Measurements from ENCODE around the gene DDX42.

Gene DDX42

DNA sequence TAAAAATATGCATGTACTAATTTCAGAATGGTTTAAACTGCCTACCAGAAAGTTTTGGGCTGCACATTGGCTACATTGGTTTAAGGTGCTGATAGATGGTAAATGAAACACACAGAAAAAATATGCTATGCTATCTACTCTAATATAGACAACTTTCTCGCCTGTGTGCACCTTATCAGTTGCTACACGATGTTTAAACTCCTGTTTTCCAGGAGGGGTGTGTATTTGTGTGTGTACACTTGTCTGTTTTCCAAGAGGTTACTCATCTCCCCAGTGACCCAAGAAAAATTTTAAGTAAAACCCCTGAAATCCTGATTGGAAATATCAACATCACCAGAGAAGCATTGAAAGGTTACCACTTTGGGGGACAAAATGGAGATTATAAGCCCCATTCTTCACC lies 31.6 kb downstream of the DDX42 start:
- DNase-seq (ENCODE audit: low read depth), result no peak
- TF ChIP-seq, protein P1, sequence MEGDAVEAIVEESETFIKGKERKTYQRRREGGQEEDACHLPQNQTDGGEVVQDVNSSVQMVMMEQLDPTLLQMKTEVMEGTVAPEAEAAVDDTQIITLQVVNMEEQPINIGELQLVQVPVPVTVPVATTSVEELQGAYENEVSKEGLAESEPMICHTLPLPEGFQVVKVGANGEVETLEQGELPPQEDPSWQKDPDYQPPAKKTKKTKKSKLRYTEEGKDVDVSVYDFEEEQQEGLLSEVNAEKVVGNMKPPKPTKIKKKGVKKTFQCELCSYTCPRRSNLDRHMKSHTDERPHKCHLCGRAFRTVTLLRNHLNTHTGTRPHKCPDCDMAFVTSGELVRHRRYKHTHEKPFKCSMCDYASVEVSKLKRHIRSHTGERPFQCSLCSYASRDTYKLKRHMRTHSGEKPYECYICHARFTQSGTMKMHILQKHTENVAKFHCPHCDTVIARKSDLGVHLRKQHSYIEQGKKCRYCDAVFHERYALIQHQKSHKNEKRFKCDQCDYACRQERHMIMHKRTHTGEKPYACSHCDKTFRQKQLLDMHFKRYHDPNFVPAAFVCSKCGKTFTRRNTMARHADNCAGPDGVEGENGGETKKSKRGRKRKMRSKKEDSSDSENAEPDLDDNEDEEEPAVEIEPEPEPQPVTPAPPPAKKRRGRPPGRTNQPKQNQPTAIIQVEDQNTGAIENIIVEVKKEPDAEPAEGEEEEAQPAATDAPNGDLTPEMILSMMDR (IDR thresholded peaks at IDR 0.05; ENCODE audit: control insufficient read depth, extremely low read depth, insufficient read depth), result no peak
- no peak overlapping the region for H3K4me3 ChIP-seq (ENCODE audit: low read depth, low read length)

DNA sequence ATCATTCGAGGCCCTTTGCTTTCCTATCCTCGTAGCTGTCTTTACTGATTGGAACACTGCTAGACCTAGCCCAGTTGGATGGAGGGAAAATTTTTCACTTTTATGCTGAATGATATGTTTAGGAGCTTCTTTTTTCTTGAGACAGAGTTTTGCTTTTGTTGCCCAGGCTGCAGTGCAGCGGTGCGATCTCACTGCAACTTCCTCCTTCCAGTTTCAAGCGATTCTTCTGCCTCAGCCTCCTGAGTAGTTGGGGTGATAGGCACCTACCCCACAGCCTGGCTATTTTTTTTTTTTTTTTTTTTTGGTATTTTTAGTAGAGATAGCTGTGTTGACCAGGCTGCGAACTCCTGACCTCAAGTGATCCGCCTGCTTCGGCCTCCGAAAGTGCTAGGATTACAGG lies 36.0 kb downstream of the DDX42 start:
- TF ChIP-seq, protein P1 (IDR thresholded peaks at IDR 0.05; ENCODE audit: control insufficient read depth, extremely low read depth, insufficient read depth), result no peak
- no peak overlapping the region for H3K4me3 ChIP-seq (ENCODE audit: low read depth, low read length)
- DNase-seq (ENCODE audit: low read depth), result no peak

DNA sequence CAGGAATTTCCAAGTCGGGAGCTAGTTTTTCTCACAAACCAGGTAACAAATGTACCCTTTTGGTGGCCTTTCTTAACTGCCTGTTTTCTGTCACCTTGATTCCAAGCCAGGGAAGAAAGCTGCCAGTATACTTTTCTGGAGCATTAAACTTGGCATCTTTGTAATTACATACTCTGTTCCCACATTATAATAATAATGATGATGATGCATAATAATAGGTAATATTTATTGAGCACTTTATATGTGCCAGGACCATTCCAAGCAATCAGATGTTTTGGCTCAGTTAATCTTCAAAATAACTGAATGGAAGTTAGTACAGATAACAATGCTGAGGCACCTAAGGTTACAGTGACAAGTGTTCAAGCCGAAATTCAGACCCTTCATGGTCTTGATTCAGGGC lies 42.2 kb downstream of the DDX42 start:
- no peak overlapping the region for H3K4me3 ChIP-seq (ENCODE audit: low read depth, low read length)
- DNase-seq (ENCODE audit: low read depth), result no peak
- TF ChIP-seq, protein P1 (IDR thresholded peaks at IDR 0.05; ENCODE audit: control insufficient read depth, extremely low read depth, insufficient read depth), result no peak

DNA sequence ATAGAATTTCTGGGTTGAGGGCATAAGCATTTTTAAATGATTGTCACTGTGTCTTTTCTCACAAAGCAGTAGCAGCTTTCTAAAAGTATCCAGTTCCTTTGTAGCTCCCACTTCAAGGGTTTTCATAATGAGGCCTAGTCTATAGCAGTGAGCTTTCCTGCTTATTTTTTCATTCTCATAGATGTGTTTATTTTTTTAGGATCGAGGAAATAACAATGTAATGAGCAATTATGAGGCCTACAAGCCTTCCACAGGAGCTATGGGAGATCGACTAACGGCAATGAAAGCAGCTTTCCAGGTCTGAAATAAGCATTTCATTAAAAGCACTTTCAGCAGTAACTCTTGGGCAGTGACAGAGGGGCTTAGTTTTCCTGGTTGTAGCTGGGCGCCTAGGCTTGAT lies 42.7 kb downstream of the DDX42 start:
- no peak overlapping the region for H3K4me3 ChIP-seq (ENCODE audit: low read depth, low read length)
- DNase-seq (ENCODE audit: low read depth), result no peak
- TF ChIP-seq, protein P1 (IDR thresholded peaks at IDR 0.05; ENCODE audit: control insufficient read depth, extremely low read depth, insufficient read depth), result no peak

GRCh38 chr17:63817736-63818385 lies 43.9 kb downstream of the DDX42 start:
- no peak overlapping the region for H3K4me3 ChIP-seq (ENCODE audit: low read depth, low read length)
- DNase-seq (ENCODE audit: low read depth), result no peak
- TF ChIP-seq, protein P1 (IDR thresholded peaks at IDR 0.05; ENCODE audit: control insufficient read depth, extremely low read depth, insufficient read depth), result no peak

DNA sequence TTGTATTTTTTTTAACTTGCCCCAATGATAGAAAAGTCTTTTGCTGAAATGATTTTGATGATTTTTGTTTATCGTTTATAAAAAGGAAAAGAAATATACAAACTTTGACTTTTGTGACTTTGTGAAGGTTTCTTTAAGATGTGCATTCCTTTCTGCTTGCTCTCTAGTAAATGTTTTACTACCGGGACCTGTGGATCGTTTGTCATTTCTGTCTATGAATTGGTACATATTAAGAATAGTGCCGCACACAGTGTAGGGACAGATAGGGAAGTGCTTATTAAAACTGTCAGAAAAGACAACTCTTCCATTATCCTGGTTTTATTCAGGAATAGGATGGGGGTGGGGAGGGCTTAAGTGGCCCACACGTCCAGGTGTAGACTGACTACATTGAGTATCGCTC lies 45.2 kb downstream of the DDX42 start:
- DNase-seq (ENCODE audit: low read depth), result no peak
- TF ChIP-seq, protein P1 (IDR thresholded peaks at IDR 0.05; ENCODE audit: control insufficient read depth, extremely low read depth, insufficient read depth), result no peak
- H3K4me3 ChIP-seq (ENCODE audit: low read depth, low read length), result no peak overlapping the region
